ENCODE measurements around the gene GHRL.

GHRL gene

DNA sequence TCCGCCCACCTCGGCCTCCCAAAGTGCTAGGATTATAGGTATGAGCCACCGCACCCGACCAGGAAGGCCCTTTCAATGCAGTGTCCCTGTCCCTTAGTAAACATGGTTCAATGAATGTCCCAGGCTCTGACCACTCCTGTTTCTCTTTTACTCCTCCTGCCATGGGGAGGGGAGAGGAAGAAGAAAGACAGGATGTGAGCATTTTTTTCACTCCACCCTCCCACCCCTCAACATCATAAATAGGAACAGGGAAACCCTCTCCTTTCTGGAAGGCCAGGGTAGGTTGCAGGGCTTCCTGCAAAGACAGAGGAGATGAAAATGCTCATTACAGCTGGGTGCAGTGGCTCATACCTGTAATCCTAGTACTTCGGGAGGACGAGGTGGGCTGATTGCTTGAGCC lies 51.9 kb downstream of the GHRL start:
- DNase-seq, result no peak

DNA sequence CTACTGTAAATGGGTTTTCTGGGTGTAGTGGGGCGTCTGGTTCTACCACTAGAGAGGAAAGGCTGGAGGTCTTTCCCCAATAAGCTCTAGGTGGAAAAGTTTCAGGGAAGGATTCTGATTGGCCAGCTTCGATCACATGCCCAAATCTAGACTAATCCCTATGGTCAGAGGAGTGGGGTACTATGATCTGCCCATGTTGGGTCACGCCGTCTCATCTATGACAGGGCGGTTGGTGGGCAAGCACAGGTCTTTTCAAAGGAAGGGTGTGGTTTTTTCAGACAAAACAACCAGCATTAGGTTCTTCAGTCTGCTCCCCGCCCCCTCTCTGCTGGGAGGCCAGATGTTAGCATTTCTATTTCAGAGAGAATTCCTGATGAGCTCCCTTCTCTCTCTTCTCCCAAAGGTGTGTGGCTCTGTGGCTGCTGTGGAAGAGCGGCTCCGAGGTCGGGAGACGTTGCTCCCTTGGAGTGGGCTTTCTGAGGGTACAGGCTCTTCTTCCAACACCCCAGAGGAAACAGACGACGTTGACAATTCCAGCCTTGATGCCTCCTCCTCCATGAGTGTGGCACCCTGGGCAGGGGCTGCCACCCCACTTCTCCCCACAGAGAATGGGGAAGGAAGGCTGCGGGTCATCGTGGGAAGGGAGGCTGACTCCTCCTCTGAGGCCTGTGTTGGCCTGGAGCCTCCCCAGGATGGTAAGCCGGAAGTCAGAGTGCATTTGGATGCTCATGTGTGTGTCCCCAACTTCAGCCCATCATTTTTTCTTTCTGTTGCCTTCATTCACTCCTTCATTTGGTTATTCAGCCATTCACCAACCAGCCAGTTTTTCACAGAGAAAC lies 54.2 kb downstream of the GHRL start:
- no peak for DNase-seq
